ENCODE measurements around the gene TMEM143. TPM values are rescaled to one million over a fixed set of nuclear protein-coding genes. Genes with fewer than 3 reads are reported as not detected.

The TMEM143 gene
- total RNA-seq, 1 experiment from 2014 or later, result 7.5 TPM

DNA sequence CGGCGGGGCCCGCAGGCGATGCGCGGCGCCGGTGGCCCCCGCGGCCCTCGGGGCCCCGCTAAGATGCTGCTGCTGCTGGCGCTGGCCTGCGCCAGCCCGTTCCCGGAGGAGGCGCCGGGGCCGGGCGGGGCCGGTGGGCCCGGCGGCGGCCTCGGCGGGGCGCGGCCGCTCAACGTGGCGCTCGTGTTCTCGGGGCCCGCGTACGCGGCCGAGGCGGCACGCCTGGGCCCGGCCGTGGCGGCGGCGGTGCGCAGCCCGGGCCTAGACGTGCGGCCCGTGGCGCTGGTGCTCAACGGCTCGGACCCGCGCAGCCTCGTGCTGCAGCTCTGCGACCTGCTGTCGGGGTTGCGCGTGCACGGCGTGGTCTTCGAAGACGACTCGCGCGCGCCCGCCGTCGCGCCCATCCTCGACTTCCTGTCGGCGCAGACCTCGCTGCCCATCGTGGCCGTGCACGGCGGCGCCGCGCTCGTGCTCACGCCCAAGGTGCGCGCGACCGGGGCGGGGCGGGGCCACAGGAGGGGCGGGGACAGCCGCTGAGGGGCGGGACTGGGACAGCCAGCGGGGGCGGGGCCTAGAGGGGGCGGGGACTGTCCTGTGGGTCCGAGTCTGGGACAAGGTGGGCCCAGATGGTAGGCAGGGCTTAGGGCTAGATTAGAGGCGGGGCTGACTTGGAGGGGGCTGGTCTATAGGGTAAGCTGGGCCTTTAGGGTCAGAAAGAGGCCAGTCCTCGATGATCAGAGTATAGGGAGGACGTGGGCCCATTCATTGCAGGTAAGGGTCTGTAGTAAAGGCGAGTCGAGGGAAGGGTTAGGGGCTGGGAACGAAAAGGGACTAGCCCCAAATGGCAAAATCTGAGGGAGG, 34.9 kb upstream of the TMEM143 start:
- ChIA-PET CTCF (no interaction called here), POLR2A (ENCODE audit: low non-redundant PET) (no interaction called here)
- Histone ChIP-seq H3K4me3 (ENCODE audit: low read depth, low read length, poor library complexity, severe bottlenecking) (peak overlapping the region; percentile 57), H3K27ac (ENCODE audit: low read depth, low read length, poor library complexity, severe bottlenecking) (peak overlapping the region; percentile 81), H3K4me1 (ENCODE audit: insufficient read depth, low read length, poor library complexity, severe bottlenecking) (peaks cover 65% of the 10 kb centered on the region), H3K27me3 (replicated peaks; ENCODE audit: insufficient read depth, low read depth, low read length, poor library complexity) (no peaks in the 10 kb centered on the region), H3K9me3 (ENCODE audit: low read depth, low read length, poor library complexity, severe bottlenecking) (no peaks in the 10 kb centered on the region), H3K36me3 (ENCODE audit: insufficient read depth, low read length, poor library complexity, severe bottlenecking) (no peaks in the 10 kb centered on the region)
- intact Hi-C loops (cut with micrococcal nuclease; ENCODE audit: unreplicated experiment), result loop anchor here (5.0 kb wide), 1 partner anchor 76 kb away; a partner anchor contains a TSS
- DNase-seq (ENCODE audit: low spot score), result peak; percentile 93
- TF ChIP-seq, protein P1, sequence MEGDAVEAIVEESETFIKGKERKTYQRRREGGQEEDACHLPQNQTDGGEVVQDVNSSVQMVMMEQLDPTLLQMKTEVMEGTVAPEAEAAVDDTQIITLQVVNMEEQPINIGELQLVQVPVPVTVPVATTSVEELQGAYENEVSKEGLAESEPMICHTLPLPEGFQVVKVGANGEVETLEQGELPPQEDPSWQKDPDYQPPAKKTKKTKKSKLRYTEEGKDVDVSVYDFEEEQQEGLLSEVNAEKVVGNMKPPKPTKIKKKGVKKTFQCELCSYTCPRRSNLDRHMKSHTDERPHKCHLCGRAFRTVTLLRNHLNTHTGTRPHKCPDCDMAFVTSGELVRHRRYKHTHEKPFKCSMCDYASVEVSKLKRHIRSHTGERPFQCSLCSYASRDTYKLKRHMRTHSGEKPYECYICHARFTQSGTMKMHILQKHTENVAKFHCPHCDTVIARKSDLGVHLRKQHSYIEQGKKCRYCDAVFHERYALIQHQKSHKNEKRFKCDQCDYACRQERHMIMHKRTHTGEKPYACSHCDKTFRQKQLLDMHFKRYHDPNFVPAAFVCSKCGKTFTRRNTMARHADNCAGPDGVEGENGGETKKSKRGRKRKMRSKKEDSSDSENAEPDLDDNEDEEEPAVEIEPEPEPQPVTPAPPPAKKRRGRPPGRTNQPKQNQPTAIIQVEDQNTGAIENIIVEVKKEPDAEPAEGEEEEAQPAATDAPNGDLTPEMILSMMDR (conservative IDR thresholded peaks at IDR 0.05; ENCODE audit: low read depth, low read length), result no peak
- TF ChIP-seq EZH2 (IDR thresholded peaks at IDR 0.05; ENCODE audit: borderline replicate concordance, low read depth, low read length, poor library complexity, severe bottlenecking), result no peak
- no TSS peak for BruUV-seq (replicated peaks)

DNA sequence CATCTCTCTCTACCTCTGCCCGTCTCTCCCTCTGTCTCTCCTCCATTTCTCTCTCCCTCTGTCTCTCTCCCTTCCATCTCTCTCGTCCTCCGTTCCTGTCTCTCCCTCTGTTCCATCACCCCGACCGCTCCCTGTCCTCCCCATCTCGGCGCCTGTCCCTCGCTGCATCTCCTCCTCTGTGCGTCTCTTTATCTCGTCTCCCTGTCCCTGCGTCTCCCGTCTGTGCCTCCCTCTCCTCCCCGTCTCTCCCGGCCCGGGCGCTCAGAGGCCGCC, 34.3 kb upstream of the TMEM143 start:
- no peaks in the 10 kb centered on the region for H3K36me3 ChIP-seq (ENCODE audit: insufficient read depth, low read length, poor library complexity, severe bottlenecking)
- BruUV-seq (replicated peaks), result no TSS peak
- POLR2A ChIA-PET (ENCODE audit: low non-redundant PET), result no interaction called here
- H3K9me3 ChIP-seq (ENCODE audit: low read depth, low read length, poor library complexity, severe bottlenecking), result no peaks in the 10 kb centered on the region
- intact Hi-C loops (cut with micrococcal nuclease; ENCODE audit: unreplicated experiment), result loop anchor here (5.0 kb wide), 1 partner anchor 76 kb away; a partner anchor contains a TSS
- peak; percentile 36 for DNase-seq (ENCODE audit: low spot score)
- peak overlapping the region; percentile 57 for H3K4me3 ChIP-seq (ENCODE audit: low read depth, low read length, poor library complexity, severe bottlenecking)
- CTCF ChIA-PET, result no interaction called here
- no peaks in the 10 kb centered on the region for H3K27me3 ChIP-seq (replicated peaks; ENCODE audit: insufficient read depth, low read depth, low read length, poor library complexity)
- TF ChIP-seq, protein P1 (conservative IDR thresholded peaks at IDR 0.05; ENCODE audit: low read depth, low read length), result no peak
- TF ChIP-seq EZH2 (IDR thresholded peaks at IDR 0.05; ENCODE audit: borderline replicate concordance, low read depth, low read length, poor library complexity, severe bottlenecking), result no peak
- H3K27ac ChIP-seq (ENCODE audit: low read depth, low read length, poor library complexity, severe bottlenecking), result peak overlapping the region; percentile 81
- peaks cover 68% of the 10 kb centered on the region for H3K4me1 ChIP-seq (ENCODE audit: insufficient read depth, low read length, poor library complexity, severe bottlenecking)

DNA sequence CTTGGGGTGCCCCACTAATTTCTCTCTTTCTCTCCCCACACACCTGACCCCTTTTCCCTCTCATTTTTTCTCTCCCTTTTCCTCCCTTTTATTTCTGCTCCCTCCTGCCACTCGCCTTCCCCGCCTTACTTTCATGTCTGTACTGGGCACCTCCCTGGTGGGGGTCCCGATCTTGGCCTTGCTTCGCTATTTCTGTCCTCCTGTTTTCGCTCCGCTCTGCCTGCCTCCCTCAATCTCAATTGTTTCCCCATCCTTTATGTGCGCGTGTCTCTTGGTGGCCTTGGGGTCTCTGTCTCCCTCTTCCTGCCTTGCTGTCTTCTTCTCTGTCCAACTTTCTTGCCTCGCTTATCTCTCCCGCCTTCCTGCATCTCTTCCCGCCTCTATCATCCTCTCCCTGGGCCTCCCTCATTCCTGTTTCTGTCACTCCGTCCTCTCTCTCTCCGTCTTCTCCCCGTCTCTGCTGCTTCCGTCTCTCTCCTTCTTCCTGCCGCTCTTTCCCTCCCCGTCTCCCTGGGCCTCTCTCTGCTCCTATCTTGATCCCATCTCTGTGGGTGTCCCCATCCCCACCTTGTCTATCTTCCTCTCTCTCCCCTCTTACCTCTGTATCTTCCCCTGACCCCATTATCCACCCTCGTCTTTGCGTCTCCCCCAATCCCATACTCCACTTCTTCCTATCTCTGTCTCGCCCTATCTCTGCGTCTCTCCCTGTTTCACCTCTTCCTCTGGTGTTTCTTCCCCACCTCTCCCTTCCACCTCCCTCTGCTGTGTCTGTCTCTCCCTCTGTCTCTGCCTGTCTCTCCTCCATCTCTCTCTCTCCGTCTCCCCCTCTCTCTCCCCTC, 33.7 kb upstream of the TMEM143 start:
- peak; percentile 48 for DNase-seq (ENCODE audit: low spot score)
- intact Hi-C loops (cut with micrococcal nuclease; ENCODE audit: unreplicated experiment), result loop anchor here (5.0 kb wide), 1 partner anchor 75 kb away; a partner anchor contains a TSS
- Histone ChIP-seq H3K4me3 (ENCODE audit: low read depth, low read length, poor library complexity, severe bottlenecking) (peak overlapping the region; percentile 57), H3K4me1 (ENCODE audit: insufficient read depth, low read length, poor library complexity, severe bottlenecking) (peaks cover 69% of the 10 kb centered on the region), H3K27me3 (replicated peaks; ENCODE audit: insufficient read depth, low read depth, low read length, poor library complexity) (no peaks in the 10 kb centered on the region), H3K27ac (ENCODE audit: low read depth, low read length, poor library complexity, severe bottlenecking) (peak overlapping the region; percentile 81), H3K36me3 (ENCODE audit: insufficient read depth, low read length, poor library complexity, severe bottlenecking) (no peaks in the 10 kb centered on the region), H3K9me3 (ENCODE audit: low read depth, low read length, poor library complexity, severe bottlenecking) (no peaks in the 10 kb centered on the region)
- TSS peak; percentile 65 for BruUV-seq (replicated peaks)
- no peak for TF ChIP-seq EZH2 (IDR thresholded peaks at IDR 0.05; ENCODE audit: borderline replicate concordance, low read depth, low read length, poor library complexity, severe bottlenecking)
- TF ChIP-seq, protein P1 (conservative IDR thresholded peaks at IDR 0.05; ENCODE audit: low read depth, low read length), result no peak
- POLR2A ChIA-PET (ENCODE audit: low non-redundant PET), result no interaction called here
- CTCF ChIA-PET, result no interaction called here

Data from A673 (cell line).